ENCODE data around the gene IPO5.
A peak's percentile ranks its signal among the peaks of the same experiment; 100 is the strongest.
"Not testable (repeated sequence)": the region's sequence is repeated elsewhere in the genome, so short reads cannot be mapped to it uniquely, and the experiment has no call there.

The IPO5 gene

GRCh38 chr13:97938706-97939475, 14.6 kb upstream of the IPO5 start:
- Mint-ChIP-seq H3K36me3 (ENCODE audit: low read depth) (no peaks in the 10 kb centered on the region), H3K4me1 (no peaks in the 10 kb centered on the region), H3K27ac (no peak overlapping the region), H3K9me3 (no peaks in the 10 kb centered on the region), H3K27me3 (peaks cover 14% of the 10 kb centered on the region), H3K4me3 (no peak overlapping the region)
- DNase-seq (no peak), ATAC-seq (no peak)

GRCh38 chr13:97944396-97945029, 9.0 kb upstream of the IPO5 start:
- no peaks in the 10 kb centered on the region for H3K9me3 Mint-ChIP-seq
- H3K27me3 Mint-ChIP-seq = peaks cover 2% of the 10 kb centered on the region
- H3K27ac Mint-ChIP-seq = no peak overlapping the region
- DNase-seq (no peak), ATAC-seq (no peak)
- no peaks in the 10 kb centered on the region for H3K36me3 Mint-ChIP-seq (ENCODE audit: low read depth)
- peaks cover 6% of the 10 kb centered on the region for H3K4me1 Mint-ChIP-seq
- no peak overlapping the region for H3K4me3 Mint-ChIP-seq

DNA sequence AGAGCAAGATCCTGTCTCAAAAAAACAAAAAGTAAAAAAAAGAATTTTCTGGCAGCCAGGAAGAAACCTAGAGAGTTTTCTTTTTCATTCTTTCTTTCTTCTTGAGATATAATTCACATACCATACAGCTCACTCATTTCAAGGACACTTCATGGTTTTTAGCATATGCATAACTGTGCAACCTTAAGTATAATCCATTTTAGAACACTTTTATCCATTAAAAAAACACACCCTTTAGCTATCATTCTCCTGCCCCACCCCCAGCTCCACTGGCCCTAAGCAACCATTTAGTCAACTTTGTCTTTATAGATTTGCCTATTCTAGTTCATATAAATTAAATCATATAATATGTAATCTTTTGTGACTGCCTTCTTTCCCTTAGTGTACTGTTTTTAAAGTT, 8.1 kb upstream of the IPO5 start:
- H3K27me3 Mint-ChIP-seq = peaks cover 4% of the 10 kb centered on the region
- peaks cover 6% of the 10 kb centered on the region for H3K4me1 Mint-ChIP-seq
- DNase-seq (no peak), ATAC-seq (no peak)
- H3K9me3 Mint-ChIP-seq = peaks cover 3% of the 10 kb centered on the region
- H3K36me3 Mint-ChIP-seq (ENCODE audit: low read depth) = peaks cover 2% of the 10 kb centered on the region
- H3K4me3 Mint-ChIP-seq = no peak overlapping the region
- H3K27ac Mint-ChIP-seq = no peak overlapping the region

GRCh38 chr13:97945792-97946419, 7.6 kb upstream of the IPO5 start:
- ATAC-seq (peak; percentile 61), DNase-seq (no peak)
- Mint-ChIP-seq H3K4me1 (peaks cover 6% of the 10 kb centered on the region), H3K27me3 (peaks cover 4% of the 10 kb centered on the region), H3K36me3 (ENCODE audit: low read depth) (peaks cover 2% of the 10 kb centered on the region), H3K4me3 (no peak overlapping the region), H3K9me3 (peaks cover 6% of the 10 kb centered on the region), H3K27ac (no peak overlapping the region)

- peaks cover 2% of the 10 kb centered on the region for H3K36me3 Mint-ChIP-seq (ENCODE audit: low read depth)
Observed at GRCh38 chr13:97946951-97947588, 6.4 kb upstream of the IPO5 start.

GRCh38 chr13:97948041-97948440, 5.4 kb upstream of the IPO5 start:
- H3K27me3 Mint-ChIP-seq = peaks cover 4% of the 10 kb centered on the region

More at GRCh38 chr13:97946951-97947588, 6.4 kb upstream of the IPO5 start:
- H3K4me3 Mint-ChIP-seq = no peak overlapping the region
- DNase-seq (no peak), ATAC-seq (no peak)
- H3K4me1 Mint-ChIP-seq = peaks cover 6% of the 10 kb centered on the region
- no peak overlapping the region for H3K27ac Mint-ChIP-seq
- peaks cover 4% of the 10 kb centered on the region for H3K27me3 Mint-ChIP-seq
- peaks cover 6% of the 10 kb centered on the region for H3K9me3 Mint-ChIP-seq

DNA sequence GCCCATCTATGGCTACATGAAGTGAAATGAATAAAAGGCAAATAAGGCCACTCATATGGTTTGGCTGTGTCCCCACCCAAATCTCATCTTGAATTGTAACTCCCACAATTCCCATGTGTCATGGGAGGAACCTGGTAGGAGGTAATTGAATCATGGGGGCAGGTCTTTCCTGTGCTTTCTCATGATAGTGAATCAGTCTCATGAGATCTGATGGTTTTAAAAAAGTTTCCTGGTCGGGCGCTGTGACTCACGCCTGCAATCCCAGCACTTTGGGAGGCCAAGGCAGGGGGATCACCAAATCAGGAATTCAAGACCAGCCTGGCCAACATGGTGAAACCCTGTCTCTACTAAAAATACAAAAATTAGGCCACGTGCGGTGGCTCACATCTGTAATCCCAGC, 4.2 kb upstream of the IPO5 start:
- not testable (repeated sequence) for H3K36me3 Mint-ChIP-seq (ENCODE audit: low read depth); ATAC-seq; H3K9me3 Mint-ChIP-seq; H3K27me3 Mint-ChIP-seq; DNase-seq; H3K4me3 Mint-ChIP-seq; H3K4me1 Mint-ChIP-seq; H3K27ac Mint-ChIP-seq

More at GRCh38 chr13:97948041-97948440, 5.4 kb upstream of the IPO5 start:
- no peak overlapping the region for H3K4me3 Mint-ChIP-seq
- H3K9me3 Mint-ChIP-seq = peaks cover 6% of the 10 kb centered on the region
- DNase-seq = no peak
- H3K4me1 Mint-ChIP-seq = peaks cover 6% of the 10 kb centered on the region
- peaks cover 2% of the 10 kb centered on the region for H3K36me3 Mint-ChIP-seq (ENCODE audit: low read depth)
- no peak overlapping the region for H3K27ac Mint-ChIP-seq
- no peak for ATAC-seq

DNA sequence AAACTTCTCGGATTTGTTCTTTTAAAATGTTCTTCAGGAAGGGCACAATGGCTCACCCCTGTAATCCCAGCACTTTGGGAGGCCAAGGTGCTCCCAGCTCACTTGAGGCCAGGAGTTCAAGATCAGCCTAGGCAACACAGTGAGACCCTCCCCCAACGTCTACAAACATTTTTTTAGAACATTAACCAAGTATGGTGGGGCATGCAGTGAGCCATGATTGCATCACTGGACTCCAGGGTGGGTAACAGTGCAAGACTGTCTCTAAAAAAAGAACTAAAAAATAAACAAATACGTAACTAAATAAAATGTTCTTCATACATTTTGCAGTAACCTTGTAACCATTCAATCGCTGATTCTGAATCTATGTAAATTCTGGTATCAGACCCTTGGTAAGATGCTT, 2.1 kb upstream of the IPO5 start:
- Mint-ChIP-seq H3K9me3 (peaks cover 6% of the 10 kb centered on the region), H3K27me3 (peaks cover 2% of the 10 kb centered on the region), H3K4me3 (no peak overlapping the region), H3K36me3 (ENCODE audit: low read depth) (peaks cover 2% of the 10 kb centered on the region), H3K4me1 (no peaks in the 10 kb centered on the region), H3K27ac (no peak overlapping the region)
- ATAC-seq (no peak), DNase-seq (no peak)

GRCh38 chr13:97952831-97953230, 644 bp upstream of the IPO5 start:
- not testable (repeated sequence) for ATAC-seq; H3K4me3 Mint-ChIP-seq; H3K27me3 Mint-ChIP-seq; DNase-seq; H3K9me3 Mint-ChIP-seq; H3K36me3 Mint-ChIP-seq (ENCODE audit: low read depth); H3K4me1 Mint-ChIP-seq; H3K27ac Mint-ChIP-seq

GRCh38 chr13:97961340-97961739, 7.9 kb downstream of the IPO5 start:
- H3K4me3 Mint-ChIP-seq = no peak overlapping the region
- no peaks in the 10 kb centered on the region for H3K36me3 Mint-ChIP-seq (ENCODE audit: low read depth)
- H3K4me1 Mint-ChIP-seq = no peaks in the 10 kb centered on the region
- H3K9me3 Mint-ChIP-seq = no peaks in the 10 kb centered on the region
- no peak overlapping the region for H3K27ac Mint-ChIP-seq
- no peak for DNase-seq
- ATAC-seq = no peak
- H3K27me3 Mint-ChIP-seq = peaks cover 10% of the 10 kb centered on the region

DNA sequence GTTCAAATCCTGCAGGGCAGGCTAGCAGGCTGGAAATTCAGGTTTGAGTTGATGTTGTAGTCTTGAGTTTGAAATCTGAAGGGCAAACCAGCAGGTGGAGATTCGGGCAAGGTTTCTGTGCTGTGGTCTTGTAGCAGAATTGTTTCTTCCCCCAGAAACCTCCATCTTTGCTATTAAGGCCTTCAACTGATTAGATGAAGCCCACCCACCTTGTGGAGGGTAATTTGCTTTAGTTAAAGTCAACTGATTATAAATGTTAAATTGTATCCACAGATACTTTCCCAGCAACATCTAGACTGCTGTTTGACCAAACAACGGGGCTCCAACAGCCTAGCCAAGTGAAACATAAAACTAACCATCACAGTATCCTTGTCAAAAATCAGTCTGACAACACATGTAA, 9.4 kb downstream of the IPO5 start:
- Mint-ChIP-seq H3K27ac (no peak overlapping the region), H3K4me3 (no peak overlapping the region), H3K9me3 (no peaks in the 10 kb centered on the region)

GRCh38 chr13:97967226-97967625, 13.8 kb downstream of the IPO5 start:
- ATAC-seq (no peak), DNase-seq (no peak)
- H3K36me3 Mint-ChIP-seq (ENCODE audit: low read depth) = no peaks in the 10 kb centered on the region
- H3K27ac Mint-ChIP-seq = no peak overlapping the region
- H3K27me3 Mint-ChIP-seq = peaks cover 19% of the 10 kb centered on the region
- no peaks in the 10 kb centered on the region for H3K9me3 Mint-ChIP-seq
- no peak overlapping the region for H3K4me3 Mint-ChIP-seq
- no peaks in the 10 kb centered on the region for H3K4me1 Mint-ChIP-seq

More for the DNA sequence above, 9.4 kb downstream of the IPO5 start:
- no peak for ATAC-seq
- Mint-ChIP-seq H3K36me3 (ENCODE audit: low read depth) (no peaks in the 10 kb centered on the region), H3K4me1 (no peaks in the 10 kb centered on the region), H3K27me3 (peaks cover 16% of the 10 kb centered on the region)
- DNase-seq = no peak

GRCh38 chr13:97967948-97968347, 14.5 kb downstream of the IPO5 start:
- H3K36me3 Mint-ChIP-seq (ENCODE audit: low read depth) = no peaks in the 10 kb centered on the region
- ATAC-seq = no peak
- H3K4me1 Mint-ChIP-seq = no peaks in the 10 kb centered on the region
- DNase-seq = no peak
- H3K27ac Mint-ChIP-seq = no peak overlapping the region
- peaks cover 19% of the 10 kb centered on the region for H3K27me3 Mint-ChIP-seq
- no peaks in the 10 kb centered on the region for H3K9me3 Mint-ChIP-seq
- no peak overlapping the region for H3K4me3 Mint-ChIP-seq

GRCh38 chr13:97971519-97971918, 18.0 kb downstream of the IPO5 start:
- no peak for ATAC-seq
- H3K4me3 Mint-ChIP-seq = no peak overlapping the region
- H3K4me1 Mint-ChIP-seq = peaks cover 10% of the 10 kb centered on the region
- no peak for DNase-seq
- H3K36me3 Mint-ChIP-seq (ENCODE audit: low read depth) = no peaks in the 10 kb centered on the region
- no peaks in the 10 kb centered on the region for H3K9me3 Mint-ChIP-seq
- H3K27me3 Mint-ChIP-seq = peaks cover 11% of the 10 kb centered on the region
- H3K27ac Mint-ChIP-seq = no peak overlapping the region

GRCh38 chr13:97974773-97975172, 21.3 kb downstream of the IPO5 start:
- Mint-ChIP-seq H3K27me3 (no peaks in the 10 kb centered on the region), H3K36me3 (ENCODE audit: low read depth) (peaks cover 22% of the 10 kb centered on the region), H3K4me3 (peak overlapping the region; percentile 88), H3K9me3 (no peaks in the 10 kb centered on the region), H3K4me1 (peaks cover 32% of the 10 kb centered on the region), H3K27ac (no peak overlapping the region)
- DNase-seq (no peak), ATAC-seq (no peak)

Data from activated naive CD8-positive, alpha-beta T cell treated with anti-CD3 and anti-CD28 coated beads, Interleukin-2, amount 50 U/mL, for 24 hours (primary cell).